NCI-H226 (cell line): ENCODE results near the gene HOXC9.
"Not testable (repeated sequence)": the region's sequence is repeated elsewhere in the genome, so short reads cannot be mapped to it uniquely, and the experiment has no call there.

Source experiments
- DNase-seq: peaks from one replicate; pipeline ENCODE4 v3.0.0-alpha.2; 2015

HOXC9 gene

DNA sequence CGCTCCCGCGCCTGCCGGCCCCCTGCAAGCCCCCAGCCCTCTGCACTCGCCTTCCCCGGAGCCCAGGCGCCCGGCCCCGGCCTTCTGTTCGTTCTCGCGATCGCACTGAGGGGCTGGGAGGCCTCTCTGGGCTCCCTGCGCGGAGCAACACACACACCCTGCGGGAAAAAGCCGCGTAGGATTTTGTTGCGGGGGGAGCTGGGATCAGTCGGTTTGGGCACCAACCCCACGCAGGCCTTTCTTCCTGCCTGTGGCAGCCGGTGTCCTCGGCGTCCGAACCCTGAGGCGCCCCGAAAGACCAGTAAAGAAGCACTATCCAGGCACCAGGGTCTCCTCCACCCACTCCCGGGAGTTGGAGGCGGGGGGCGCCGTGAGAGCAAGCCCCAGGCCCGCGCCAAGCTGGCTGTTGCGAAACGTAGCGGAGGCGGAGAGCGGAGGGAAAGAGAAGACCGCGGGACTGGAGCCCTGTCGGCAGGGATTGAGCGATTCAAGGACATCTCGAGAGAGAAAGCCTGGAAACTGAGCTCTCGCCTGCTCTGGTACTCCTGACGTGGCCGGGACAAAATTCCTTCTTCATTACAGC is 31.0 kb downstream of the HOXC9 start:
- DNase-seq = no peak

GRCh38 chr12:54031480-54031879 is 31.5 kb downstream of the HOXC9 start:
- DNase-seq = no peak

- no peak for DNase-seq
Measured at GRCh38 chr12:54032086-54032619, 32.2 kb downstream of the HOXC9 start.

DNA sequence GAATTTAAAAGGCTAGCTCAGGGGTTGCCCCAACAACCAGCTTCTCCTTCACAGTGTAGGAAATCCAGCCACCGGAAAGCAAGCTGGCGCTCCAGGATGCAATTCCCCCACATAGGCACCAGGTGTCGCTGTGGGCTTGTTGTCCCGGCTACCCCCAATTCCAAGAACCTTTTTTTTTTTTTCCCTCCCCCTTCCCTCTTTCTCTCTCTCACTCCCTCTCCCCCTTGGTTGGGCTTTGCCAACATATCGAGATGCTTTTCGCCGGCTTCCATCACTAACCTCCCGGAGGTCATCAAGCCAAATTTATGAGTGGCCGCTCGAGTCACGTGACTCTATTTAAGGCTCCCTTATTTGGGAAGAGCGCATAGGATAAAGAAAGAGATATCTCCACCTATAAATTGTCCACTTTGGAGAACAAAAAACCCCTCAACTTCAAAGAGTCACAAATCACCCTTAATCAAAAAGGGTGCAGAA is 32.7 kb downstream of the HOXC9 start, which contains the start of gene HOXC5:
Gene HOXC5, plus strand, starts transcription at position 424 of the 474 bp plus-strand sequence. CDS start 73 bp downstream, outside the sequence.
- peak; percentile 54 for DNase-seq

GRCh38 chr12:54033106-54033979 is 33.4 kb downstream of the HOXC9 start:
- no peak for DNase-seq

GRCh38 chr12:54033980-54034784 is 34.2 kb downstream of the HOXC9 start:
- no peak for DNase-seq

DNA sequence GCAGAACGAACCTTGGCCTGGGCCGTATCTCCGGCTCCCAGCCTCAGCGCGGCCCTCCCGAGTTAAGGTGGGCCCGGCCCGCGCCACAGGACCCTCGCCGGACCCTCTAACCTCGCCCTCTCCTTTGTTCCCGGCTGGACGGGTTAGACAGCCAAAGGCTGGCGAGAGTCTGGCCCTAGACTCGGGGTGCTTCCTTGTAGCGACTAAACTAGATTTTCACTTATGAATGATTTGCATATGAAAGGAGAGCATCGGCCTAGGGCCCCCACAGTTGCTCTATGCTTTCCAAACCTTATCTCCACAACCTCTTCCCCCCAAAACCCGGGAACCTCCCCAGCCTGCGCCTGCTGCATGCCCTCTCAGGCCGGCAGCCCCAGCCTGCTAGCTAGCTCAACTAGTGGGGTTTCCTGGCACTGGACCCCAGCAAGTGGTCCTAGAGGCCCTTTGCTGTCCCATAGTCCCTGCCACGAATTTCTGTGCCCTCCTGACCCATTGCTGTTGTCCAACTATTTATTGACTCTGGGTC is 34.9 kb downstream of the HOXC9 start:
- DNase-seq = no peak

GRCh38 chr12:54035568-54036264 is 35.8 kb downstream of the HOXC9 start:
- no peak for DNase-seq

DNA sequence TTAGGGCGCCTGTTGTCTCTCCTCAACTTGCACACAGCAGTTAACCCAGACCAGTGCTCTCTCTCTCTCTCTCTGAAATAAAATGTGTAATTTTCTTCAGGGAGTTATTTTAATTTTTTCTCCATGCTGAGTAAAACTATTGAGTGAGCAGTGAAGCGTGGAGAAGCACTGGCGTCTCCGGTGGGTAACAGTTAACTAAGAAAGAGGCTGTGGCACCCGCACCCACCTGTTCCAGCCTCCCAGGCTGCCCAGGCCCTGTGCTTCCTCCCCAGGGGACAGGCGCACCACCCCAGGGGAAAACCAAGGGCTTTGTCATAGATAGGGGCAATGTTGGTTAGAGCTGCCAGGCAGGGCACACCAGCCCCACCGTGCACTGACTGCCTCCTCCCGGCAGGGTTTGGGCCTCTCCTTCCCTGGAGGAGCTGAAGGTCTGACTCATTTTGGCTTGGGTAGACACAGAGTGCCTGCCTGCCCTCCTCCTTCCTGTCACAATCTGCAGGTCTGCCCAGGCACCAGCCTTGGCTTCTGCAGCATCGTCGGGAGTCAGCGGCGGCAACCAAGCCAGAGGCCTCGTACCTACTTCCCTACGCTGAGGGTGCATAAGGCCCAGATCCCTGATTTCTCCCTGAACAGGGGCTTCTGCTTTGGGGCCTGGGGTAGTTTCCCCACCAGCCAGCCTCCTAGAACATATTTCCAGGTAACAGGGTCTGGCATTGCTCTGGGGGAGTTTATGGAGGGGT is 36.8 kb downstream of the HOXC9 start:
- DNase-seq = peak; percentile 68

DNA sequence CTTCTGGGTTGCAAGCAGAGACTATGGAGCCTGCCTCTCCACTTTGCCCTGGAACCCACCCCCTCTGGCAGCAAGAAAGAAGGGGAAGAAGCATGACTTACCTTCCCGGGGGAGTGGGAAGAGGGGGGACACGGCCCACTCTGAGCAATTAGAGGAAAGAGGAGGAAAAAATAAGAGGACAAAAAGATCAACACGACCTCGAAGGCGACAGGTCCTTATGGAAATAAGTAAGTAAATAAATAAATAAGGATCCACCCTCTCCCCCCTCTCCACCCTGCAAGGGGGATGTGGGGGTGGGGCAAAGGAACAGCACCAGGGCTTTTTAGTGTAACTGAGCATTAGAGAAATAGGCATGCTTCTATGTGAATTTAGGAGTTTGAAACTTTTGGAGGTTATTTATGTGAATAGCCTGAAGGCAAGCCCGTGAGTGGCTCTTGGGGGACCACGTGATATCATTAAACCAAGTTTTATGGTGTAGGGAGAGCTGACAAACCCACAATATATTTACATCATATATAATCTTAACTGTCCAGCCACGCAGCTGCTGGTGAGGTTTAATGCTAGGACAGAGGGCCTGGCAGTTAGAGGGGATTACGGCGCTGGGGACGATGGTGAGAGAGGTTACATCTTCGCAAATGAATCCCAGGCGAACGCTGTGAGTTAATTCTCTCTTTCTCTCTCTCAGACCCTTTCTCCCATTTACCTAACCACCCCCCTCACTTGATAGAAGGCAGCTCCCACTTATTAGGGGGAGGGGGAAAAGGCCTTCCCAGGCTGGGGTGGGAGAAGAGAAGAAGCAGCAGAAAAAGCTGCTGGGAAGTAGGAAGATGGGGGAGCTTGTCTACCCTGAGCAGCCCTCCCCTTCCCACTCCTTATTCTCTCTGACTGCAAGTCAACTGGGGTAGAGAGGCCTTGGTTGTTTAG is 37.7 kb downstream of the HOXC9 start:
- DNase-seq = no peak

GRCh38 chr12:54038284-54038870 is 38.4 kb downstream of the HOXC9 start:
- DNase-seq = no peak

DNA sequence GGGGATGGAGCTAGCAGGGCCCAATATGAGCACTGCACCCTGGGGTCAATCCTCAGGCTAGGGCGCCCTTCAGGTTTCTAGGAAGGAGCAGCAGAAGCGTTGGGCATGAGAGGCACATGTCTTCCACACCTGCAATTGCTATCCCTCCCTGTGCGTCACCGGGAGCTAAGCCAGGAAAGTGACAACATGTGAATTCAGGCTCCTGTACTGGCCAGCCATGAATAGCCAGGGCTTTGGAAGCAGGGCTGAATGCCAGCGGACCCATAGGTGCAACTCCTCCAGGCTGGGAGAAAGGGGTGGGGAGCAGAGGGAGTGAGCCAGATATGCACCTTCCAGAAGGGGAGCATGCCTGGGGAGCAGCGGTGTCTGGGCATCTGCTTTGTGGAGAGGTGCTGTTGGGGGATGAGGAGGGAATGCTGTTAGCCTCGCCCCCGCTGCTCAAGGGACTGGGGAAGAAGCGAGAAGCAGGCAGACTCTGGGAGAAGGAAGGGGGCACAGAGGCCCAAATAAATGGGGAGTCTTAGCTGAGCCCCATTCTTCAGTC is 39.0 kb downstream of the HOXC9 start:
- no peak for DNase-seq

GRCh38 chr12:54039417-54040147 is 39.6 kb downstream of the HOXC9 start:
- DNase-seq = no peak

DNA sequence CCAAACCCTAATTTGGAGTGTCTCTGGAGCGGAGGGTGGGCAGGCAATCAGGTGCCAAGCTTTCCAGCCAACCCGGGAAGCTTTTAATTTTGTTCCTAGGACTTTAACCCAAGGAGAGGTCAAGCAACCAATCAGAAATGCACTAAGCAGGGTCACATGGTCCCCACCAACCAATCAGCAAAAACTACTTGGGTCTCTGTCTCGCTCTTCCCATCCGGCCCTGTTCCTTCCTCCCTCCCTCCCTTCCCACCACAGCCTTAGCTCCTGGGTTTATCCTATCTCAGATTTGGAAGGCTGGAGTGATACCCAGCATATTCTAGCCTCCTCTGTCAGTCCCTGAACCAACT is 40.2 kb downstream of the HOXC9 start:
- no peak for DNase-seq

DNA sequence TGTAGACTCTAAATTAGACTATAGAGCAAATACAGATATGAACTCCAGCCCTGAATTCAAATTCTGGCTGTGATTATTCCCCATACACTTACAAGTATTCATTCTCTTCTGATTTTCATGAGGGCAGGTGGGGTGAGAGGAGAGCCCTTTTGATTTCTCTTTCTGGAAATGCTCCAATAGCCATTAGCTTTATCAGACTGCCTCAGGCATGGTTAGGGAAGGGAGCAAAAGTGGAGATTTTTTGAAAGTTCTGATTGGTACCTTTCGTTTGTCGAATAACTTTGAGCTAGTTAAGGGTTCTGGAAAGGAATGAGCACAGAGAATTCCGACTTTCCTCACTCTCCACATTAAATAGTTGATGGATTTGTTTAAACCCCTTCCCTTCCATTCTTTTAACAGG is 40.7 kb downstream of the HOXC9 start:
- DNase-seq = peak; percentile 19

DNA sequence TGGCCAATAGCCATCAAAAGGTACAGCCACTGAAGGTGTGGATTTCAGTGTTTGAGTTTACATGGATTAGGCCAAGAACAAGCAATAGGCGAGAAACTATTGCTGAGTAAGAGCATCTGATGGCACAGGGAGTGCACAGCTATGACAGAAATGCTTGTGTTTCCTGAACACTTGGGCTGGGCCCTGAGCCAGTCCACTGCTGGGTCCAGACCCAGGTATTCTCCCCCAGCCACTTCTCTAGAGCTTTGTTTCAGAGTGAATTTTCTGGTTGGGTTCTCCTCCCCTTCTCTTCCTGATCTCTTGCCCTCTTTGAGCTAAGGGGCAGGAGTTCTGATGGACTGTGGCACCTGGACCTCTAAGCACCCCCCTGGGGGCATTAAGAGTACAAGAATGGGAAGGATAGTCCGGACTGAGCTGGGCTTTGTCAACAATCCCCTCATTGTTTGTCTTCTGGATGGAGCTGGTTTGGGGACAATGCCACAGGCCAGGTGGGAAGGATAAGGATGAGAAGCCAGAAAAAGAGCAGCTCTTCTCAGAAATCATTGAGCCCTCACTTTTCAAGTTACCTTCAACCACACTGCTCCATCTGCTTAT is 41.2 kb downstream of the HOXC9 start:
- no peak for DNase-seq

GRCh38 chr12:54042033-54042432 is 42.1 kb downstream of the HOXC9 start:
- not testable (repeated sequence) for DNase-seq
